ENCODE results near the gene CD33. TPM values are rescaled to one million over a fixed set of nuclear protein-coding genes. Genes with fewer than 3 reads are reported as not detected.

Gene CD33
- total and polyA plus RNA-seq, 9 of the 15 experiments (the other 6 are each of a cell fraction or from before 2014, with no cell fraction given): 36.1 to 88.6 (median 49.6) TPM

DNA sequence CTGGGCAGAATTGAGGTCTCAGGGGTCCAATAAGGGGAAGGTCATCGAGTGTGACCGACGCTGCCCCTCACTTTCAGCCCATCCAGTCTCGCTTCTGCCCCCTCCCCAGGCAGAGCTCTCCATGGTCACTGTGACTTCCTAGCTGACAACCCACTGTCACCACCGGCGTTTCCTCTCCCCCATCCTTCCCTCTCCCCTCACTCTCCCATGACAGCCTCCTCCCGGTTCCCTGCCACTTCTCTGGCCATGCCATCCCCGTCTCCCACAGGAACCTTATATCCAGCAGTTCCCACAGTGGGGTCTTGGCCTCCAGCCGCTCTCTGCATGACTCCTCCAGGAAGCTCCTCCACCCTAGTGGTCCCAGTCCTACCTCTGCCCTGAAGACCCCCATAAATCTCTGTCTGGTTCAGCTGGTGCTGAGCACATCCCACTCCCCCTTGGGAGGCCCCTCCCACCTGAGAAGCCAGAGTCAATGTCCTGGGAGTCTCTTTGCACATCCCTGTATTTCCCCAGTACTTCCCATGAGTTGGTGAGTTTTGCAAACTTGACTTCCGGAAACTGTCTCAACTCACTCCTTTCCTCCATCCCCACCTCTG lies 24.7 kb upstream of the CD33 start (continued):
- TF ChIP-seq NFIC (IDR thresholded peaks at IDR 0.05) (no peak), RFX7 (CRISPR knock-in tag; IDR thresholded peaks at IDR 0.05) (no peak), KLF6 (CRISPR knock-in tag; IDR thresholded peaks at IDR 0.05; ENCODE audit: borderline replicate concordance) (no peak), KDM5B (IDR thresholded peaks at IDR 0.05; ENCODE audit: insufficient replicate concordance, low read depth, low read length) (no peak), ZNF717 (CRISPR knock-in tag; IDR thresholded peaks at IDR 0.05) (no peak)
- TF ChIP-seq, protein P1, sequence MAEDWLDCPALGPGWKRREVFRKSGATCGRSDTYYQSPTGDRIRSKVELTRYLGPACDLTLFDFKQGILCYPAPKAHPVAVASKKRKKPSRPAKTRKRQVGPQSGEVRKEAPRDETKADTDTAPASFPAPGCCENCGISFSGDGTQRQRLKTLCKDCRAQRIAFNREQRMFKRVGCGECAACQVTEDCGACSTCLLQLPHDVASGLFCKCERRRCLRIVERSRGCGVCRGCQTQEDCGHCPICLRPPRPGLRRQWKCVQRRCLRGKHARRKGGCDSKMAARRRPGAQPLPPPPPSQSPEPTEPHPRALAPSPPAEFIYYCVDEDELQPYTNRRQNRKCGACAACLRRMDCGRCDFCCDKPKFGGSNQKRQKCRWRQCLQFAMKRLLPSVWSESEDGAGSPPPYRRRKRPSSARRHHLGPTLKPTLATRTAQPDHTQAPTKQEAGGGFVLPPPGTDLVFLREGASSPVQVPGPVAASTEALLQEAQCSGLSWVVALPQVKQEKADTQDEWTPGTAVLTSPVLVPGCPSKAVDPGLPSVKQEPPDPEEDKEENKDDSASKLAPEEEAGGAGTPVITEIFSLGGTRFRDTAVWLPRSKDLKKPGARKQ (CRISPR knock-in tag; IDR thresholded peaks at IDR 0.05): no peak

DNA sequence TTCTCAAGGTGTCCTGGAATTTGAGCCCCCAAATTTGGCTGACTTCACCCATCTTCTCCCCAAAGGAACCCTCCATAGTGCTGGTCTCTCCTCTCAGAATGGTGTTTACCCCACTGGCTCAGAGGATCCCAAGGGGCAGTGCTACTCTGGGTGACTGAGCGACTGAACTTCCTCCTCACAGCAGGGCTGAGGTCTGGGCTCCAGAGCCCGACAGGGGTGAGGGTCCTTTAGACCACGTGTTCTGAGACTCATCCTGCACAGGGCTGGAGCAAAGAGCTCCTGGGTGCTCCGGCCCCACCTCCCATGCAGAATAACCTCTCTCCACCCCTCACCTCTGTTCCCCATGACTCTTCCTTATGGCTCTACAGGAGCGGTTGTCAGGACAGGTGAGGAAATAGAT lies 23.2 kb upstream of the CD33 start:
- no peak overlapping the region for H2AFZ ChIP-seq (ENCODE audit: low read depth, low read length)
- 7% methylated on average over 5 of the region's 5 CpGs for WGBS (ENCODE audit: insufficient coverage, low coverage, missing lambda C conversion rate)
- no peaks in the 10 kb centered on the region for H4K20me1 ChIP-seq (replicated peaks; ENCODE audit: control insufficient read depth, insufficient read depth, low read length)
- no peaks in the 10 kb centered on the region for H3K79me2 ChIP-seq (ENCODE audit: control insufficient read depth, insufficient read depth, low read length)
- FAIRE-seq: no peak
- no peak for TF ChIP-seq ZNF707 (CRISPR knock-in tag; conservative IDR thresholded peaks at IDR 0.05)
- no peak for TF ChIP-seq U2AF2 (optimal IDR thresholded peaks at IDR 0.05; ENCODE audit: low read depth, low read length)
- no peak for TF ChIP-seq CHD1 (IDR thresholded peaks at IDR 0.05; ENCODE audit: low read length)
- no peak for TF ChIP-seq TOE1 (IDR thresholded peaks at IDR 0.05; ENCODE audit: borderline replicate concordance)
- no peak for TF ChIP-seq TOE1 (CRISPR knock-in tag; IDR thresholded peaks at IDR 0.05; ENCODE audit: borderline replicate concordance, low read depth)
- no peak for TF ChIP-seq ELF2 (CRISPR knock-in tag; IDR thresholded peaks at IDR 0.05)
- no peak for TF ChIP-seq ZBTB17 (CRISPR knock-in tag; IDR thresholded peaks at IDR 0.05)
- TF ChIP-seq TRIM24 (IDR thresholded peaks at IDR 0.05): no peak
- TF ChIP-seq ETV1 (tag; conservative IDR thresholded peaks at IDR 0.05; ENCODE audit: low read depth): no peak
- no peak for TF ChIP-seq KLF10 (CRISPR knock-in tag; IDR thresholded peaks at IDR 0.05)
- BruUV-seq (replicated peaks): no TSS peak
- H3K36me3 ChIP-seq (ENCODE audit: control insufficient read depth, insufficient read depth, low read length): no peaks in the 10 kb centered on the region
- CTCF ChIA-PET (ENCODE audit: low intra/inter-chr PET ratio): no interaction called here
- POLR2A ChIA-PET: interaction anchor here (0.5 kb wide), 1 partner anchor 312 kb away, joined by 4 read pairs; no protein-coding TSS in a partner anchor
- no peak overlapping the region for H3K9ac ChIP-seq (ENCODE audit: insufficient read depth in 1 of 2, low read depth in 2 of 2, low read length in 2 of 2)
- in situ Hi-C loops (cut with MboI) (no loop called here), intact Hi-C loops (cut with micrococcal nuclease) (no loop called here)
- H3K4me3 ChIP-seq: no peak overlapping the region
- H3K4me1 ChIP-seq (replicated peaks in 1 of 2; ENCODE audit: control insufficient read depth in 2 of 2, insufficient read depth in 2 of 2, low read length in 2 of 2): no peaks in the 10 kb centered on the region
- peaks cover 5 to 29% of the 10 kb centered on the region in 2 experiments; a peak in 4 of 5 replicates for H3K27me3 ChIP-seq (ENCODE audit: control insufficient read depth in 2 of 2, insufficient read depth in 2 of 2, low read length in 2 of 2)
- no peak overlapping the region for H3K27ac ChIP-seq (ENCODE audit: extremely low read depth, low read depth, low read length)
- H3K9me3 ChIP-seq (replicated peaks; ENCODE audit: control insufficient read depth, insufficient read depth, low read depth, low read length): no peaks in the 10 kb centered on the region
- DNase-seq (ENCODE audit: extremely low read depth in 1 of 4, low spot score in 3 of 4): no peak
- H3K9me1 ChIP-seq (ENCODE audit: control insufficient read depth, insufficient read depth, low read length): no peaks in the 10 kb centered on the region
- ATAC-seq: no peak
- H3K4me2 ChIP-seq (ENCODE audit: insufficient read depth, low read length): no peak overlapping the region
